Measurements from ENCODE around the gene NDUFA7.
"Not testable (repeated sequence)": the region's sequence is repeated elsewhere in the genome, so short reads cannot be mapped to it uniquely, and the experiment has no call there.

Gene NDUFA7

GRCh38 chr19:8341504-8341903 lies 20.3 kb upstream of the NDUFA7 start:
- DNase-seq: not testable (repeated sequence)

- no peak for DNase-seq
Observed at GRCh38 chr19:8340341-8341096, 19.3 kb upstream of the NDUFA7 start.

GRCh38 chr19:8338835-8339234 lies 17.7 kb upstream of the NDUFA7 start:
- no peak for DNase-seq

- DNase-seq: no peak
Observed at GRCh38 chr19:8337728-8338127, 16.6 kb upstream of the NDUFA7 start.

GRCh38 chr19:8336660-8337059 lies 15.5 kb upstream of the NDUFA7 start:
- DNase-seq: no peak

- no peak for DNase-seq
Observed at GRCh38 chr19:8336072-8336569, 14.9 kb upstream of the NDUFA7 start.

GRCh38 chr19:8335343-8336071 lies 14.3 kb upstream of the NDUFA7 start:
- DNase-seq: no peak

GRCh38 chr19:8334458-8335342 lies 13.5 kb upstream of the NDUFA7 start:
- DNase-seq: no peak

GRCh38 chr19:8333767-8334457 lies 12.7 kb upstream of the NDUFA7 start:
- DNase-seq: no peak

GRCh38 chr19:8332976-8333766 lies 12.0 kb upstream of the NDUFA7 start:
- no peak for DNase-seq

GRCh38 chr19:8331263-8331845 lies 10.2 kb upstream of the NDUFA7 start:
- DNase-seq: no peak

- DNase-seq: no peak
Observed at GRCh38 chr19:8329996-8330395, 8.8 kb upstream of the NDUFA7 start.

GRCh38 chr19:8325454-8325853 lies 4.3 kb upstream of the NDUFA7 start:
- DNase-seq: no peak

GRCh38 chr19:8324186-8325050 lies 3.2 kb upstream of the NDUFA7 start:
- DNase-seq: no peak

GRCh38 chr19:8323781-8324185 lies 2.6 kb upstream of the NDUFA7 start:
- DNase-seq: no peak

GRCh38 chr19:8322638-8322997 lies 1.4 kb upstream of the NDUFA7 start:
- no peak for DNase-seq

- DNase-seq: no peak
Observed at GRCh38 chr19:8321986-8322637, 937 bp upstream of the NDUFA7 start.

GRCh38 chr19:8320564-8321066 lies 560 bp downstream of the NDUFA7 start:
- DNase-seq: no peak

- DNase-seq: no peak
Observed at GRCh38 chr19:8319807-8320520, 1.2 kb downstream of the NDUFA7 start.

Measured in cerebellar nuclear complex (tissue), 1 donor.